ENCODE measurements around the gene PCDHGB2. TPM values are rescaled to one million over a fixed set of nuclear protein-coding genes. Genes with fewer than 3 reads are reported as not detected.

The PCDHGB2 gene
- polyA plus RNA-seq, 1 donor from 2014 or later = 0.43 TPM

DNA sequence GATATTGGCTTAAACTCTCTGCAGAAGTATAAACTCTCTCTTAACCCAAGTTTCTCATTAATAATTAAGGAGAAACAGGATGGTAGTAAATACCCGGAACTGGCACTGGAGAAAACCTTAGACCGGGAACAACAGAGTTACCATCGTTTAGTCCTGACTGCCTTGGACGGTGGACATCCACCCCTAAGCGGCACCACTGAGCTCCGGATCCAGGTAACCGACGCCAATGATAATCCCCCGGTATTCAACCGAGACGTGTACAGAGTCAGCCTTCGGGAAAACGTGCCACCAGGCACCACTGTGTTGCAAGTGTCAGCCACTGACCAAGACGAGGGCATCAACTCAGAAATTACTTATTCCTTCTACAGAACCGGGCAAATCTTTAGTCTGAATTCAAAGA, 38.8 kb downstream of the PCDHGB2 start (continued):
- TF ChIP-seq, protein P1, sequence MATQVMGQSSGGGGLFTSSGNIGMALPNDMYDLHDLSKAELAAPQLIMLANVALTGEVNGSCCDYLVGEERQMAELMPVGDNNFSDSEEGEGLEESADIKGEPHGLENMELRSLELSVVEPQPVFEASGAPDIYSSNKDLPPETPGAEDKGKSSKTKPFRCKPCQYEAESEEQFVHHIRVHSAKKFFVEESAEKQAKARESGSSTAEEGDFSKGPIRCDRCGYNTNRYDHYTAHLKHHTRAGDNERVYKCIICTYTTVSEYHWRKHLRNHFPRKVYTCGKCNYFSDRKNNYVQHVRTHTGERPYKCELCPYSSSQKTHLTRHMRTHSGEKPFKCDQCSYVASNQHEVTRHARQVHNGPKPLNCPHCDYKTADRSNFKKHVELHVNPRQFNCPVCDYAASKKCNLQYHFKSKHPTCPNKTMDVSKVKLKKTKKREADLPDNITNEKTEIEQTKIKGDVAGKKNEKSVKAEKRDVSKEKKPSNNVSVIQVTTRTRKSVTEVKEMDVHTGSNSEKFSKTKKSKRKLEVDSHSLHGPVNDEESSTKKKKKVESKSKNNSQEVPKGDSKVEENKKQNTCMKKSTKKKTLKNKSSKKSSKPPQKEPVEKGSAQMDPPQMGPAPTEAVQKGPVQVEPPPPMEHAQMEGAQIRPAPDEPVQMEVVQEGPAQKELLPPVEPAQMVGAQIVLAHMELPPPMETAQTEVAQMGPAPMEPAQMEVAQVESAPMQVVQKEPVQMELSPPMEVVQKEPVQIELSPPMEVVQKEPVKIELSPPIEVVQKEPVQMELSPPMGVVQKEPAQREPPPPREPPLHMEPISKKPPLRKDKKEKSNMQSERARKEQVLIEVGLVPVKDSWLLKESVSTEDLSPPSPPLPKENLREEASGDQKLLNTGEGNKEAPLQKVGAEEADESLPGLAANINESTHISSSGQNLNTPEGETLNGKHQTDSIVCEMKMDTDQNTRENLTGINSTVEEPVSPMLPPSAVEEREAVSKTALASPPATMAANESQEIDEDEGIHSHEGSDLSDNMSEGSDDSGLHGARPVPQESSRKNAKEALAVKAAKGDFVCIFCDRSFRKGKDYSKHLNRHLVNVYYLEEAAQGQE (IDR thresholded peaks at IDR 0.05; ENCODE audit: borderline replicate concordance) = no peak
- TF ChIP-seq SMC3 (conservative IDR thresholded peaks at IDR 0.05; ENCODE audit: poor library complexity) (no peak), RAD21 (conservative IDR thresholded peaks at IDR 0.05) (no peak)

DNA sequence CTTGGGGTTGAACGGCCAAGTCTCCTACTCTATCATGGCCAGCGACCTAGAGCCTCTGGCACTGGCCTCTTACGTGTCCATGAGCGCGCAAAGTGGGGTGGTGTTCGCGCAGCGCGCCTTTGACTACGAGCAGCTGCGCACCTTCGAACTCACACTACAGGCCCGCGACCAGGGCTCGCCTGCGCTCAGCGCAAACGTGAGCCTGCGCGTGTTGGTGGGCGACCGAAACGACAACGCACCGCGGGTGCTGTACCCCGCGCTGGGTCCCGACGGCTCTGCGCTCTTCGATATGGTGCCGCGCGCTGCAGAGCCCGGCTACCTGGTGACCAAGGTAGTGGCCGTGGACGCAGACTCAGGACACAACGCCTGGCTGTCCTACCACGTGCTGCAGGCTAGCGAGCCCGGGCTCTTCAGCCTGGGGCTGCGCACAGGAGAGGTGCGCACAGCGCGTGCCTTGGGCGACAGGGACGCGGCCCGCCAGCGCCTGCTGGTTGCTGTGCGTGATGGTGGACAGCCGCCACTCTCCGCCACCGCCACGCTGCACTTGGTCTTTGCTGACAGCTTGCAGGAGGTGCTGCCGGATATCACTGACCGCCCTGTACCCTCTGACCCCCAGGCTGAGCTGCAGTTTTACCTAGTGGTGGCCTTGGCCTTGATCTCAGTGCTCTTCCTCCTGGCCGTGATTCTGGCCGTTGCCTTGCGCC, 39.9 kb downstream of the PCDHGB2 start:
- H3K27me3 ChIP-seq (ENCODE audit: insufficient read depth, low read depth, low read length) = no peaks in the 10 kb centered on the region
- no peak for TF ChIP-seq RAD21 (conservative IDR thresholded peaks at IDR 0.05)
- TF ChIP-seq, protein P2, sequence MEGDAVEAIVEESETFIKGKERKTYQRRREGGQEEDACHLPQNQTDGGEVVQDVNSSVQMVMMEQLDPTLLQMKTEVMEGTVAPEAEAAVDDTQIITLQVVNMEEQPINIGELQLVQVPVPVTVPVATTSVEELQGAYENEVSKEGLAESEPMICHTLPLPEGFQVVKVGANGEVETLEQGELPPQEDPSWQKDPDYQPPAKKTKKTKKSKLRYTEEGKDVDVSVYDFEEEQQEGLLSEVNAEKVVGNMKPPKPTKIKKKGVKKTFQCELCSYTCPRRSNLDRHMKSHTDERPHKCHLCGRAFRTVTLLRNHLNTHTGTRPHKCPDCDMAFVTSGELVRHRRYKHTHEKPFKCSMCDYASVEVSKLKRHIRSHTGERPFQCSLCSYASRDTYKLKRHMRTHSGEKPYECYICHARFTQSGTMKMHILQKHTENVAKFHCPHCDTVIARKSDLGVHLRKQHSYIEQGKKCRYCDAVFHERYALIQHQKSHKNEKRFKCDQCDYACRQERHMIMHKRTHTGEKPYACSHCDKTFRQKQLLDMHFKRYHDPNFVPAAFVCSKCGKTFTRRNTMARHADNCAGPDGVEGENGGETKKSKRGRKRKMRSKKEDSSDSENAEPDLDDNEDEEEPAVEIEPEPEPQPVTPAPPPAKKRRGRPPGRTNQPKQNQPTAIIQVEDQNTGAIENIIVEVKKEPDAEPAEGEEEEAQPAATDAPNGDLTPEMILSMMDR (IDR thresholded peaks at IDR 0.05; ENCODE audit: poor library complexity, severe bottlenecking) = no peak
- no peaks in the 10 kb centered on the region for H3K79me2 ChIP-seq (replicated peaks; ENCODE audit: insufficient read depth, low read length)
- no peak overlapping the region for H3K27ac ChIP-seq (ENCODE audit: low read length)
- no peak overlapping the region for H2AFZ ChIP-seq (ENCODE audit: low read depth, low read length)
- H3K9me3 ChIP-seq (ENCODE audit: low read length) = peaks cover 48% of the 10 kb centered on the region
- H3K9me2 ChIP-seq (ENCODE audit: insufficient read depth, low read length) = no peaks in the 10 kb centered on the region
- H3K4me2 ChIP-seq (ENCODE audit: low read length) = no peak overlapping the region
- no peak overlapping the region for H3K9ac ChIP-seq (ENCODE audit: low read length)
- H3K4me3 ChIP-seq (ENCODE audit: low read length) = no peak overlapping the region
- H3F3A ChIP-seq (ENCODE audit: insufficient read depth, low read length, poor library complexity, severe bottlenecking) = no peaks in the 10 kb centered on the region
- no peaks in the 10 kb centered on the region for H4K20me1 ChIP-seq (ENCODE audit: insufficient read depth)
- H3K36me3 ChIP-seq (ENCODE audit: insufficient read depth, low read length) = peaks cover 7% of the 10 kb centered on the region

DNA sequence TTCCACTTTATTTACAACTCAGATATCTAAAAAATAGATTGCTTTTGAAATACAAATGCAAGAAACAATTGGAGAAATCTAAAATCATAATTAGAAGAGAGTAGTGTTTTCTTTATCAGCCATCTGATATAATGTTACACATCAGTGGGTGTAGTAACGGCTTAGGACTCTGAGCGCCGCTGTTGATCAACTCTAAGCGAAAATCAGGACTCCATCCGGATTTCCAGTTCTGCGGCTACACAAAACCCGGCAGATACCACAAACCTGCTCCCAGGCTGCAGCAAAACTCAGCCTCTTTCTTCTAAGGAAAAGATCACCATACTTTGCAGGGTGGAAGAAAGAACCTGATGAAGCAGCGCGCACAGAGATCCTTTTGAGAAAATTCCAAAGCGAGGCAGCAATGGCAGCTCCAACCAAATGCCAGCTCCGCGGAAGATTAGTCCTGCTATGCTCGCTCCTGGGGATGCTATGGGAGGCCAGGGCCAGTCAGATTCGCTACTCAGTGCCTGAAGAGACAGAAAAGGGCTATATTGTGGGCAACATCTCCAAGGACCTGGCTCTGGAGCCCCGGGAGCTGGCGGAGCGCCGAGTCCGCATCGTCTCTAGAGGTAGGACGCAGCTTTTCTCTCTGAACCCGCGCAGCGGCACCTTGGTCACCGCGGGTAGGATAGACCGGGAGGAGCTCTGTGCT, 42.9 kb downstream of the PCDHGB2 start, which contains the start of gene PCDHGA9:
Gene PCDHGA9, plus strand, starts transcription at position 226 of the 691 bp plus-strand sequence. Its CDS starts 175 bp downstream, at position 401.
- Histone ChIP-seq H3F3A (ENCODE audit: insufficient read depth, low read length, poor library complexity, severe bottlenecking) (peaks cover 4% of the 10 kb centered on the region), H2AFZ (ENCODE audit: low read depth, low read length) (no peak within 1 kb of the TSS), H3K27me3 (ENCODE audit: insufficient read depth, low read depth, low read length) (no peaks in the 10 kb centered on the region), H3K9ac (ENCODE audit: low read length) (no peak within 1 kb of the TSS), H3K36me3 (ENCODE audit: insufficient read depth, low read length) (peaks cover 7% of the 10 kb centered on the region), H3K9me2 (ENCODE audit: insufficient read depth, low read length) (no peaks in the 10 kb centered on the region), H3K4me2 (ENCODE audit: low read length) (no peak within 1 kb of the TSS), H4K20me1 (ENCODE audit: insufficient read depth) (no peaks in the 10 kb centered on the region), H3K9me3 (ENCODE audit: low read length) (peaks cover 34% of the 10 kb centered on the region), H3K4me3 (ENCODE audit: low read length) (no peak within 1 kb of the TSS), H3K27ac (ENCODE audit: low read length) (no peak within 1 kb of the TSS), H3K79me2 (replicated peaks; ENCODE audit: insufficient read depth, low read length) (no peaks in the 10 kb centered on the region)
- TF ChIP-seq, protein P2 (IDR thresholded peaks at IDR 0.05; ENCODE audit: poor library complexity, severe bottlenecking) = no peak
- TF ChIP-seq, protein P1 (IDR thresholded peaks at IDR 0.05; ENCODE audit: borderline replicate concordance) = no peak
- TF ChIP-seq EZH2 (IDR thresholded peaks at IDR 0.05; ENCODE audit: borderline replicate concordance, insufficient read depth, low read length, poor library complexity, severe bottlenecking) (no peak), EP300 (conservative IDR thresholded peaks at IDR 0.05; ENCODE audit: poor library complexity, severe bottlenecking) (no peak), POLR2AphosphoS5 (IDR thresholded peaks at IDR 0.05) (no peak), MXI1 (conservative IDR thresholded peaks at IDR 0.05; ENCODE audit: poor library complexity, severe bottlenecking) (no peak), SMC3 (conservative IDR thresholded peaks at IDR 0.05; ENCODE audit: poor library complexity) (no peak), RAD21 (conservative IDR thresholded peaks at IDR 0.05) (no peak), TAF1 (IDR thresholded peaks at IDR 0.05; ENCODE audit: low read depth) (no peak)
